ENCODE results near the gene SMC1B. TPM values are rescaled to one million over a fixed set of nuclear protein-coding genes. Genes with fewer than 3 reads are reported as not detected.

SMC1B gene
- polyA plus RNA-seq, 2 of the 4 experiments (the other 2 are of a cell fraction) = 0.03 TPM; not detected in 1

- WGBS (ENCODE audit: missing lambda C conversion rate) = 48% methylated on average over 4 of the region's 4 CpGs
- FAIRE-seq (no peak), DNase-seq (ENCODE audit: low read depth in 1 of 2, low spot score in 1 of 2) (no peak), ATAC-seq (no peak)
- Histone ChIP-seq H3K4me3 (no peak overlapping the region), H3K27ac (no peak overlapping the region), H3K9me3 (no peaks in the 10 kb centered on the region), H3K4me2 (no peak overlapping the region), H3K4me1 (no peaks in the 10 kb centered on the region)
- no peak for TF ChIP-seq RNF2 (IDR thresholded peaks at IDR 0.05; ENCODE audit: borderline replicate concordance, low read depth)
- TF ChIP-seq BHLHE40 (IDR thresholded peaks at IDR 0.05; ENCODE audit: low read depth, low read length) = no peak
- no peak for TF ChIP-seq EHMT2 (IDR thresholded peaks at IDR 0.05; ENCODE audit: low read depth)
- TF ChIP-seq TFCP2L1 (CRISPR knock-in tag; IDR thresholded peaks at IDR 0.05) = no peak
- TF ChIP-seq JUNB (IDR thresholded peaks at IDR 0.05) = no peak
- TF ChIP-seq, protein P1, sequence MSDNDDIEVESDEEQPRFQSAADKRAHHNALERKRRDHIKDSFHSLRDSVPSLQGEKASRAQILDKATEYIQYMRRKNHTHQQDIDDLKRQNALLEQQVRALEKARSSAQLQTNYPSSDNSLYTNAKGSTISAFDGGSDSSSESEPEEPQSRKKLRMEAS (IDR thresholded peaks at IDR 0.05) = no peak
- no peak for TF ChIP-seq MYC (IDR thresholded peaks at IDR 0.05; ENCODE audit: borderline replicate concordance, low read length)
- TF ChIP-seq, protein P2, sequence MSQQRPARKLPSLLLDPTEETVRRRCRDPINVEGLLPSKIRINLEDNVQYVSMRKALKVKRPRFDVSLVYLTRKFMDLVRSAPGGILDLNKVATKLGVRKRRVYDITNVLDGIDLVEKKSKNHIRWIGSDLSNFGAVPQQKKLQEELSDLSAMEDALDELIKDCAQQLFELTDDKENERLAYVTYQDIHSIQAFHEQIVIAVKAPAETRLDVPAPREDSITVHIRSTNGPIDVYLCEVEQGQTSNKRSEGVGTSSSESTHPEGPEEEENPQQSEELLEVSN (IDR thresholded peaks at IDR 0.05; ENCODE audit: borderline replicate concordance, low read depth) = no peak
- ChIA-PET POLR2A (no interaction called here), CTCF (no interaction called here)
Observed at GRCh38 chr22:45359627-45360026, 53.8 kb downstream of the SMC1B start.

DNA sequence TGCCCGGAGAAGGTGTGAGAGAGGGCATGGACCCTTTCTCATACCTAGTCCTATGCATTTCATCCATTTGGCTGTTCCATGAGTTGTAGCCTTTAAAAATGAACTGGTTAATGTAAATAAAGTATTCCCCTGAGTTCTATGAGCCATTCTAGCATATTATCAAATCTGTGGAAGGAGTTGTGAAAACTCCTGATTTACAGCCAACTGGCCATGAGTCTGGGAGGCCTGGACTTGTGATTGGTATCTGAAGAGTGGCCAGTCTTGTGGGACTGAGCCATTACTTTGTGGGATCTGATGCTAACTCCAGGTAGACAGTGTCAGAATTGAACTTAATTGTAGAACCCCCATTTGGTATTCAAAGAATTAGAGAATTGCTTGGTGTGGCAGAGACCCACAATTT, 55.3 kb downstream of the SMC1B start:
- ChIA-PET POLR2A (no interaction called here), CTCF (interaction anchor here (0.7 to 1.2 kb wide), 2 partner anchors 40 to 196 kb away, joined by 3 to 4 read pairs; no protein-coding TSS in a partner anchor)
- DNase-seq (ENCODE audit: low read depth in 1 of 2, low spot score in 1 of 2) (no peak), ATAC-seq (no peak), FAIRE-seq (no peak)
- Histone ChIP-seq H3K9me3 (no peaks in the 10 kb centered on the region), H3K4me1 (no peaks in the 10 kb centered on the region), H3K4me3 (no peak overlapping the region), H3K4me2 (no peak overlapping the region), H3K27ac (no peak overlapping the region)
- WGBS (ENCODE audit: missing lambda C conversion rate) = 92% methylated on average over 1 of the region's 1 CpG
- TF ChIP-seq ESRRA (IDR thresholded peaks at IDR 0.05; ENCODE audit: borderline replicate concordance, low read length) = no peak
- TF ChIP-seq CHD2 (IDR thresholded peaks at IDR 0.05; ENCODE audit: low read length, partially characterized antibody) = no peak
- TF ChIP-seq NFE2L2 (conservative IDR thresholded peaks at IDR 0.05; ENCODE audit: low read length) = no peak
- no peak for TF ChIP-seq HDAC2 (IDR thresholded peaks at IDR 0.05)
- TF ChIP-seq JUN (IDR thresholded peaks at IDR 0.05) = no peak
- TF ChIP-seq ELK1 (IDR thresholded peaks at IDR 0.05; ENCODE audit: low read depth, low read length) = no peak
- TF ChIP-seq MYC (IDR thresholded peaks at IDR 0.05; ENCODE audit: borderline replicate concordance, low read length) = no peak

DNA sequence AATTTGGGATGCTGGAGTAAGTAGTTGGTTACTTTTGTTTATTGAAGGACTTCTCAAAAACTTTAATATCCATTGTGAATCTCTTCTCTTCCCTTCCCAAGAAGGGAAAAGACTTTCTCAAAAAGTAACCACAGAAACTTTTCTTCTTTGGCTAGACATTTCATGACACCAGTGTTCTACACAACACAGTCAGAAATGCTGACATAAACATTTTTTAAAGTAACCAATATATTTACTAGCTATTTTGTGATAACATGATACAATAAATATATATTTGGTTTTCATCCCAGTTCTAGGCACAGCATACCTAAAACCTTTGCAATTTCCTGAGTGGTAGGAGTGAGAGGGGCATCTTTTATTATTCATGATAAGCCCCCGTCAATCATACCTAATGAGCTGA, 55.9 kb downstream of the SMC1B start:
- H3K27ac ChIP-seq = no peak overlapping the region
- no peaks in the 10 kb centered on the region for H3K4me1 ChIP-seq
- H3K4me3 ChIP-seq = no peak overlapping the region
- no peak overlapping the region for H3K4me2 ChIP-seq
- TF ChIP-seq CBX8 (IDR thresholded peaks at IDR 0.05) (no peak), MAFK (IDR thresholded peaks at IDR 0.05; ENCODE audit: partially characterized antibody) (peak; percentile 96), HOXB13 (CRISPR knock-in tag; IDR thresholded peaks at IDR 0.05; ENCODE audit: low read depth) (no peak), RCOR1 (IDR thresholded peaks at IDR 0.05; ENCODE audit: low read depth, low read length) (no peak), REST (IDR thresholded peaks at IDR 0.05) (no peak), CHD2 (IDR thresholded peaks at IDR 0.05; ENCODE audit: low read length, partially characterized antibody) (no peak), RAD21 (conservative IDR thresholded peaks at IDR 0.05 in 1 of 2, IDR thresholded peaks at IDR 0.05 in 1 of 2) (no peak), SMC3 (IDR thresholded peaks at IDR 0.05) (no peak)
- ATAC-seq (no peak), FAIRE-seq (no peak), DNase-seq (ENCODE audit: low read depth in 1 of 2, low spot score in 1 of 2) (no peak)
- 94% methylated on average over 1 of the region's 1 CpG for WGBS (ENCODE audit: missing lambda C conversion rate)
- CTCF ChIA-PET = interaction anchor here (1.2 kb wide), 1 partner anchor 197 kb away, joined by 4 read pairs; no protein-coding TSS in a partner anchor
- H3K9me3 ChIP-seq = no peaks in the 10 kb centered on the region
- POLR2A ChIA-PET = no interaction called here

Data from A549 (cell line).